Measurements from ENCODE around the gene KIF4B.
"Not testable (repeated sequence)": the region's sequence is repeated elsewhere in the genome, so short reads cannot be mapped to it uniquely, and the experiment has no call there.

The KIF4B gene

GRCh38 chr5:155013526-155013925 lies at the start of gene KIF4B:
KIF4B (plus strand) TSS chr5:155013755; CDS start chr5:155013860, 105 bp downstream.
- DNase-seq (ENCODE audit: low spot score), result no peak

DNA sequence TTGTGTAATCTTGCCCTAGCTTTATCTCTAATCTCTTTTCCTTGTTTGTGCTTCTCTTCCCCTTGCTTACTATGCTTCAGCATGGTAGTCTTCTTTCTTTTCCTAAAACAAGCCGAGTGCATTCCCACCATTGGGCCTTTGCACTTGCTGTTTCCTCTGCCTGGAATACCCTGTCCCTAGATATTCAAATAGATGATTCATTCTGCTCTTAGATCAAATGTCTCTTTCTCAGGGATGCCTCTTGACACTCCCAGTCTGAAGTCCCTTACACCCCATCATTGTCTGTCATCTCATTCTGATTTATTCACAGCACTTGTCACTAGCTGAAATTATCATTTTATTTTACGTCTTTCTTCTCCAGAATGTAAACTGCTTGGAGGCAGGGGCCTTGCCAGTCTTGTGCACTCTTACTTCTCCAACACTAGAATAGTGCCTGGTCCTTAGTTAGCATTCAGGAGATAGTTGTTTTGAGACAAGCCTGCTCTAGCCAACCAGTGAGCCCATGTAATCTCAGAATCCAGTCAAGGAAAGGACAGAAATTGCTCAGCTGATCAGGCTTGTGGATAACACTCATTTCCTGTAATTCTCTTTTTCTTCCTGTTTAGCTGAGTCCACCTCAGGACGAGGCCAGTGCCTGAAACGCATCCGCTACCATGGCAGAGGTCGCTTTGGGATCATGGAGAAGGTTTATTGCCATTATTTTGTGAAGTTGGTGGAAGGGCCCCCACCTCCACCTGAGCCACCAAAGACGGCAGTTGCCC lies 47.3 kb upstream of the KIF4B start:
- DNase-seq (ENCODE audit: low spot score), result no peak

DNA sequence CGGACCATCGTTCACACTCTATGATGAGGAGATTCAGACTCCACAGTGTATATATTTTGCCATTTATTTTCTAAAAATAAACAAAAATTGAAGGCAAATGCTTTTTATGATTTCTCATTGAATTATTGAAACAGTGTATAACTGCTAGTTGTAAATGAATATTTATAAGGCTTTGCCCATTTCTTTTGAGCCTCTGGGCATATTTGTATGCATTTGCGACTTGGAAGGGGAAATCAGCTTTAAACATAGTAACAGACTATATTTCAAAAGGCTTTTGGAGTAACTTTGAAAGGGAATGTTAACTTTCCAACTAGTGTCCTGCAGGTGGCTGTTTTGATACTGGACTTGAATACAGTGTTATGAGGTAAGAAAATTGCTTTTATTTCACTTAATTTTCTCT lies 46.7 kb upstream of the KIF4B start:
- DNase-seq (ENCODE audit: low spot score), result no peak

GRCh38 chr5:154967421-154968024 lies 46.0 kb upstream of the KIF4B start:
- DNase-seq (ENCODE audit: low spot score), result peak; percentile 41

DNA sequence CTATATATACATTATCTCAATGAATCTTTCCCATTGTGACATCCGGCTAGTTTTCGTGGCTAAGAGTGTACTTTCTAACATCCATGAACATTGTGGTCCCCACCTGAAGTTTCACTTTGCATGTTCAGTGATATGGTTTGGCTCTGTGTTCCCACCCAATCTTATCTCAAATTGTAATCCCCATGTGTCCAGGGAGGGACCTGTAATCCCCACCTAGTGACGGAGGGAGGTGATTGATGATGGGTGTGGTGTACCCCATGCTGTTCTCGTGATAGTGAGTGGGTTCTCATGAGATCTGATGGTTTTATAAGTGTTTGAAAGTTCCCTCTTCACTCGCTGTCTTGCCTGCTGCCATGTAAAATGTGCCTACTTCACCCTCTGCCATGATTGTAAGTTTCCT lies 44.6 kb upstream of the KIF4B start:
- no peak for DNase-seq (ENCODE audit: low spot score)

GRCh38 chr5:154970759-154971158 lies 42.8 kb upstream of the KIF4B start:
- no peak for DNase-seq (ENCODE audit: low spot score)

DNA sequence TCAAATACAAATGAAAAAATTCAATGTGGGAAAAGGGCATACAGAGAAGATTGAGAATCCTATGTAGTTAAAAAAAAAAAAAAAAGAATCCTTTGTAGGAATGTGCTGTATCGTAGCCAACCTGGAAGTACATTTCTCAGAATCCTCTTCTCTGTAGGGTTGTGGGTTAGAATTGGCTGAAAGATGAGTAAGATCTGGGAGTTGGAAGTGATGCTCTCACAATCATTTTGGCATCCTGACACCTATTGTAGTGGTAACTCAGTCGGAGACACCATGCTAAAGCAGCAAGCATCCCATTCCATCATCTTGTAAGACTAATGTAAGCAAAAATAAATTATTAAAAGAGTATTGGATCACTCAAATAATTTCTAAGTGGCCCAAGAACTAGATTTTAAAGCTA lies 42.1 kb upstream of the KIF4B start:
- DNase-seq (ENCODE audit: low spot score), result no peak

GRCh38 chr5:154972476-154973080 lies 41.0 kb upstream of the KIF4B start:
- peak; percentile 62 for DNase-seq (ENCODE audit: low spot score)

DNA sequence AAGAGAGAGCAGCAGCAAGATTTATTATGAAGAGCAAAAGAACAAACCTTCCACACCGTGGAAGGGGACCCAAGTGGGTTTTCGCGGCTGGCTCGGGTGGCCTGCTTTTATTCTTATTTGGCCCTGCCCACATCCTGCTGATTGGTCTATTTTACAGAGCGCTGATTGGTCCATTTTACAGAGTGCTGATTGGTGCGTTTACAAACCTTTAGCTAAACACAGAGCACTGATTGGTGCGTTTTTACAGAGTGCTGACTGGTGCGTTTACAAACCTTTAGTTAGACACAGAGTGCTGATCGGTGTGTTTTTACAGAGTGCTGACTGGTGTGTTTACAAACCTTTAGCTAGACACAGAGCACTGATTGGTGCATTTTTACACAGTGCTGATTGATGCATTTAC lies 37.5 kb upstream of the KIF4B start:
- not testable (repeated sequence) for DNase-seq (ENCODE audit: low spot score)

GRCh38 chr5:154977409-154977808 lies 36.1 kb upstream of the KIF4B start:
- DNase-seq (ENCODE audit: low spot score), result no peak

DNA sequence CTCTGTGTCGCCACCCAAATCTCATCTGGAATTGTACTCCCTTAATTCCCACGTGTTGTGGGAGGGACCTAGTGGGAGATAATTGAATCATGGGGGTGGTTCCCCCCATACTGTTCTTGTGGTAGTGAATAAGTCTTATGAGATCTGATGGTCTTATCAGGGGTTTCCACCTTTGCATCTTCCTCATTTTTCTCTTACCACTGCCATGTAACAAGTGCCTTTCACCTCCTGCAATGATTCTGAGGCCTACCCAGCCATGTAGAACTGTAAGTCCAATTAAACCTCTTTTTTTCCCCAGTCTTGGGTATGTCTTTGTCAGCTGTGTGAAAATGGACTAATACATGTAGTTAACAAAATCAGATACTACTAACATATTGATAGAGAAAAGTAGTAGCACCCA lies 35.3 kb upstream of the KIF4B start:
- not testable (repeated sequence) for DNase-seq (ENCODE audit: low spot score)

DNA sequence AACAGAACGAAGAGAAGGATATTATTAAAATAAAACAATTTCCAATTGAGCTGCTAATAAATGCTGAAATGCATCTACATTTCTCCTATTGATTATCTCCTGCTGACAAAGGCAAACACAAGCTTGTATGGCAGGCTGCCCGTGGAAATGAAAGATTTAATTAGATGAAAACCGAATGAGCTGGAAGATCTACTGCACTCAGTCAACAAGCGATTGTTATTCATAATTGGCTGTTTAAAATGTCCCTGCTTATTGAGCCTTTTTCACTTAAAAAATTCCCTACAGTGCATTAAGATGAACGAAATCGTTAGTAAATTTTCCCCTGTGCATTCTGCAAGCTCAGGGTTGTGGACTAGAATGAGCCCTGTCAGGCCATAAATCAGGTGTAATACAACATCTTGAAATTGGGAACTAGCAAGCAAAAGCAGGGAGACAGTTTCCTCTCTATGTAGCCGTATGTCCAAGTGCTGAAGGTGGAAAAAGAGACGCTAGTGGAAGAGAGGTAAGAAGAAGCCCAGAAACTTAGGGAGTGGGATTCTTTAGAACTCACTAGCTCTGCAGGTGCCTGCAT lies 28.5 kb upstream of the KIF4B start:
- DNase-seq (ENCODE audit: low spot score), result no peak

DNA sequence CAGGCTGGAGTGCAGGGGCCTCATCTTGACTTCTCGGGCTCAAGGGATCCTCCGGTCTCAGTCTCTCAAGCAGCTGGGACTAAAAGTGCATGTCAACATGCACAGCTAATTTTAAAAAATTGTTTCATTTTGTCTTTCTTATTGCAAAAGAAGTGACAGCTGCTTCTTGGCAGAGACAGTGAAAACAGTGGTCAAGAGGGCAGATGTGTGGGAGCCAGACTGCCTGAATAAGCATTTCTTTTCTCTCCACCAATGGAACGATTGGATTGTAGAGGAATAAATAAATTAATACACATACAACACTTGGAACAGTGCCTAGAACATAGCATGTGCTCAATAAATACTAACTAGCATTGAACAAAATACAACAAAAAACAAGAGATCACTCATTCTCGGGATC lies 27.4 kb upstream of the KIF4B start:
- no peak for DNase-seq (ENCODE audit: low spot score)

DNA sequence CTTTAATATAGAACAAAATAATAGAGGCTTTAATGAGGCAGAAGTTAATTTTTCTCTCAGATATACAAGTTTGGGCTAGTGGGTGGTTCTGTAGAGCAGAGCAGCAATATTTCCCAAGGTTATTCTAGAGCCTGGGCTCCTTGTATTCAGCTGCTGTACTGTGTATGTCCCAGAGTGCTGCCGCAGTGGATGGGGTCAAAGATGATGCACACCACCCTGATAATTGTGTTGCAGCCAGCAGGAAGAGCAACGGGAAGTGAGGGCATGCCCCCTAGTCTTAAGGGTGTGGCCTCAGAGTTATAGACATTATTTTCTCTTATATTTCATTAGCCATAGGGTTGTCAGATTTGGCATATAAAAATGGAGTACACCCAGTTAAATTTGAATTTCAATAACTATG lies 23.9 kb upstream of the KIF4B start:
- DNase-seq (ENCODE audit: low spot score), result no peak

- DNase-seq (ENCODE audit: low spot score), result no peak
These were observed 20.1 kb upstream of the KIF4B start for GRCh38 chr5:154993461-154993860.

- no peak for DNase-seq (ENCODE audit: low spot score)
These were observed 17.9 kb upstream of the KIF4B start for GRCh38 chr5:154995679-154996078.

DNA sequence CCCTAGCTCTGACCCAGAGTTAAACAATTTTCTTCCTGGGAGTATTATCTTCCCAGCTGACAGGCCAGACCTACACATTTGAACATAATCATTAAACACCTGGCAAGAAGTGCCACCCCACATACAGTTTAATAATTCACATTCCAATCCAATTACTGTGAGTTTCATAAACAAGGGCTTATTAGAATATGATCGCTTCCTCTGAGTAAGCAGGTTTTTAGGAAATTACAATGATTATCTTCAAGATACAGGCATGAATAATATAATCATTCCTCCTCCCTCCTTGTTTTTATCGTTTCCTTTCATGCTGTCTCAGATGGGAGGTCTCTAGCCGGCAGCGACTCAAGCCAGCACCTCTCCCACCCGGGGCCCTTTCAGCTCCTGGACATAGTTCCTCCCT lies 15.8 kb upstream of the KIF4B start:
- no peak for DNase-seq (ENCODE audit: low spot score)

- DNase-seq (ENCODE audit: low spot score), result no peak
These were observed 13.7 kb upstream of the KIF4B start for GRCh38 chr5:154999865-155000264.

GRCh38 chr5:155001523-155001922 lies 12.0 kb upstream of the KIF4B start:
- no peak for DNase-seq (ENCODE audit: low spot score)

DNA sequence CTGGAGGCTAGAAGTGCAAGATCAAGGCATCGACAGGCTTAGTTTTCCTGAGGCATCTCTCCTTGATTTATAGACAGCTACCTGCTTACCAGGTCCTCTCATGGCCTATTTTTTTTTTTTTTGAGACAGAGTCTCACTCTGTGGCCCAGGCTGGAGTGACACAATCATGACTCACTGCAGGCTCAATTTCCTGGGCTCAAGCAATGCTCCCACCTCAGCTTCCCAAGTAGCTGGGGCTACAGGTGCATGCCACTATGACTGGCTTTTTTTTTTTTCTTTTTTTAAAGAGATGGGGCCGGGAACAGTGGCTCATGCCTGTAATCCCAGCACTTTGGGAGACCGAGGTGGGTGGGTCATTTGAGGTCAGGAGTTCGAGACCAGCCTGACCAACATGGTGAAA lies 10.8 kb upstream of the KIF4B start:
- not testable (repeated sequence) for DNase-seq (ENCODE audit: low spot score)

- peak; percentile 26 for DNase-seq (ENCODE audit: low spot score)
These were observed 9.3 kb upstream of the KIF4B start for GRCh38 chr5:155004138-155004744.

DNA sequence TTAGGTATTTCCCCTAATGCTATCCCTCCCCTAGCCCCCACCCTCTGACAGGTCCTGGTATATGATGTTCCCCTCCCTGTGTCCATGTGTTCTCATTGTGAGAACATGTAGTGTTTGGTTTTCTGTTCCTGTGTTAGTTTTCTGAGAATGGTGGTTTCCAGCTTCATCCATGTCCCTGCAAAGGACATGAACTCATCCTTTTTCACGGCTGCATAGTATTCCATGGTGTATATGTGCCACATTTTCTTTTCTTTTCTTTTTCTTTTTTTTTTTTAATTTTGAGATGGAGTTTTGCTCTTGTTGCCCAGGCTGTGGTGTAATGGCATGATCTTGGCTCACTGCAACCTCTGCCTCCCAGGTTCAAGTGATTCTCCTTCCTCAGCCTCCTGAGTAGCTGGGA lies 7.3 kb upstream of the KIF4B start:
- not testable (repeated sequence) for DNase-seq (ENCODE audit: low spot score)

DNA sequence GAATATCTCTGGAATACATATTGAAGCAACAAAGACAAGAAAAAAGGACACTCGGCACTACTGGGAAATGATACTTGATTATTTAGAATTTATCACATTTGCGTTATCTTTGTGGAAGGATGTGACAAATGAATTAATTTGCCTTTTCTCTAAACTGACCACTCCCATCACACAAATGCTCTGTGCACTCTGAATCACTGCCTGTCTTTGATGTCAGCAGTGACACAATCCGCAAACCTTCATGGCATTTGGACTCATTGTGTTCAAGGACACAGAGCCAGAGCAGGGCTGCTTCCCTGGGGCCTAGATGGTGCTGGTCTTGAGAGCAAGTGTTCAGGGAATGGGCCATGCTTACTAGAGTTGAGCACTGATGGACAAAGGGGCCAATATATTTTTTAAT lies 4.9 kb upstream of the KIF4B start:
- no peak for DNase-seq (ENCODE audit: low spot score)

All from globus pallidus (tissue), 1 donor.